Cardiac muscle cell (in vitro differentiated cells and primary cell): ENCODE results near the gene CFAP68. TPM values are rescaled to one million over a fixed set of nuclear protein-coding genes. Genes with fewer than 3 reads are reported as not detected.

Experiments
- DNase-seq, 2 donors: peaks; one replicate each; pipeline versions ENCODE4 v3.0.0 to v3.0.0-alpha.2; 2010 to 2017; ENCODE audit warnings: low read depth in 1 of 2, low spot score in 1 of 2
- H3K27ac ChIP-seq: fragments of 200-600 bp; sonication (generic); 2 replicates; pipeline ENCODE4 v1.5.1; 2016
- H3K27me3 ChIP-seq: fragments of 200-600 bp; sonication (generic); 2 replicates; pipeline ENCODE4 v1.6.0; 2016; ENCODE audit warnings: control low read depth
- H3K36me3 ChIP-seq: fragments of 200-600 bp; sonication (generic); 2 replicates; pipeline ENCODE4 v1.5.1; 2016; ENCODE audit warnings: control low read depth
- H3K4me1 ChIP-seq: fragments of 200-600 bp; sonication (generic); 2 replicates; pipeline ENCODE4 v1.8.1; 2017; ENCODE audit warnings: low read depth, mild to moderate bottlenecking, mixed run types
- H3K4me3 ChIP-seq: fragments of 200-600 bp; sonication (generic); 2 replicates; pipeline ENCODE4 v1.5.1; 2016; ENCODE audit warnings: mild to moderate bottlenecking
- H3K9me3 ChIP-seq: fragments of 200-600 bp; sonication (generic); 2 replicates; pipeline ENCODE4 v1.5.1; 2017; ENCODE audit warnings: low read depth, mild to moderate bottlenecking, control low read depth
- polyA plus RNA-seq: library from polyadenylated mRNA; unstranded; fragments of >200 nt; fragmentation: Nextera tagmentation; extraction: Ambion mirVana; gene quantifications from 2 replicates; pipeline ENCODE4 v1.2.1, GENCODE V29; 2016
- total RNA-seq: library from RNA; depleted of rRNA; stranded (reverse); fragments of >200 nt; gene quantifications from 2 replicates; pipeline ENCODE4 v1.2.3, GENCODE V29; 2016
- TF ChIP-seq, protein P1 (sequence below): IDR thresholded peaks from 2 replicates; pipeline ENCODE4 v1.5.1; 2012; ENCODE audit warnings: low read depth, mild to moderate bottlenecking, low read length

CFAP68 gene
- total and polyA plus RNA-seq, 2 experiments from 2014 or later: 24.5 to 49.6 TPM

DNA sequence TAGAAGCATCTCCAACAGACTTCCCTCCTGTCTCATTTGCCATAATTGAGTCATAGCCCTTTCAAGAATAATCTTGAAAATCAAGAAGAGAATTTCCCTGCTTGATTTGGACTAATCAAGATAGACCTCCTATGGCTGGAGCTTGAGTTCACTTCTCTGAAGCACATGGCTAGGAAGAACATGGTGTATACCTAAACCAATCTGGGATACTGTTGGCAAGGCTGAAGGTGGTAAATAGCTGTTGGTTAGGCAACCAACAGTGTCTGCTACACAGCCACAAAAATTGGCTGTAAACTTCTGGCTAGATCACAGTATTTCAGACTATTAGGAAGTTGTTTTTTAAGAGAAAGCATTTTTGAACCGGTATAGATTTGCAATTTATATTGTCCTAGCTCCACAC, 27.3 kb downstream of the CFAP68 start:
- DNase-seq: no peak
- TF ChIP-seq, protein P1, sequence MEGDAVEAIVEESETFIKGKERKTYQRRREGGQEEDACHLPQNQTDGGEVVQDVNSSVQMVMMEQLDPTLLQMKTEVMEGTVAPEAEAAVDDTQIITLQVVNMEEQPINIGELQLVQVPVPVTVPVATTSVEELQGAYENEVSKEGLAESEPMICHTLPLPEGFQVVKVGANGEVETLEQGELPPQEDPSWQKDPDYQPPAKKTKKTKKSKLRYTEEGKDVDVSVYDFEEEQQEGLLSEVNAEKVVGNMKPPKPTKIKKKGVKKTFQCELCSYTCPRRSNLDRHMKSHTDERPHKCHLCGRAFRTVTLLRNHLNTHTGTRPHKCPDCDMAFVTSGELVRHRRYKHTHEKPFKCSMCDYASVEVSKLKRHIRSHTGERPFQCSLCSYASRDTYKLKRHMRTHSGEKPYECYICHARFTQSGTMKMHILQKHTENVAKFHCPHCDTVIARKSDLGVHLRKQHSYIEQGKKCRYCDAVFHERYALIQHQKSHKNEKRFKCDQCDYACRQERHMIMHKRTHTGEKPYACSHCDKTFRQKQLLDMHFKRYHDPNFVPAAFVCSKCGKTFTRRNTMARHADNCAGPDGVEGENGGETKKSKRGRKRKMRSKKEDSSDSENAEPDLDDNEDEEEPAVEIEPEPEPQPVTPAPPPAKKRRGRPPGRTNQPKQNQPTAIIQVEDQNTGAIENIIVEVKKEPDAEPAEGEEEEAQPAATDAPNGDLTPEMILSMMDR: no peak
- H3K4me3 ChIP-seq: no peak overlapping the region
- no peaks in the 10 kb centered on the region for H3K36me3 ChIP-seq
- no peak overlapping the region for H3K27ac ChIP-seq
- no peaks in the 10 kb centered on the region for H3K9me3 ChIP-seq
- no peaks in the 10 kb centered on the region for H3K27me3 ChIP-seq
- H3K4me1 ChIP-seq: peaks cover 27% of the 10 kb centered on the region

DNA sequence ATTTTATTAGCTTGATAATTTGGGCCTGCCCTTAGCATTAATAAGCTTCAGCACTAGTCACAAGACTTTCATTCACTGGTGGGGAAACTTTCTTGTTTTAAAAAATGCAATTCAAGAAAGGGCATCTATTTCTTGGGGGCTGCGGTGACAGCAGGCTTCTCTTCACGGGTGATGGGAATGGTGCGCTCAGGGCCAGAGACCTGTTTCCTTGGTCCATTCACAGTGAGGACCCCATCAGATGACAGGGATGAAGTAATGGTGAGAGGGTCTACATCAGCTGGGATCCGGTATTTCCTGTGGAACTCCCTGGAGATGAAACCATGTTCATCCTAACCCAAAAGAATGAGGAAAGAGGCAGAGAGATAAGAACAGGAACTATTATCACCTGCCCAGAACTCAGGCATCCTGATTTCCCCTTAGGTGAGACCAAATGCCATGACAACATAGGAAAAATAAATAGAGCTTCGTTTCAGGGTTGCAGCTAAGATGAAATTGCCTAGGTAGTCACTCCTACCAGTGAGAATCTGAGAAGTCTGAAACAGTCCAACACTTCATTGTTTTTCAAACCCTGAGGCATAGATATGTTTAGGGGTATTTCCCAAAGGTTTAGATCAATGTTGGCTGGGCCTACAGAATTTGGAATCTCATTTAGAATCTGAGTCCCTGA, 29.4 kb downstream of the CFAP68 start:
- no peak for DNase-seq
- Histone ChIP-seq H3K4me1 (peaks cover 41% of the 10 kb centered on the region), H3K27ac (no peak overlapping the region), H3K9me3 (no peaks in the 10 kb centered on the region), H3K36me3 (no peaks in the 10 kb centered on the region), H3K27me3 (no peaks in the 10 kb centered on the region), H3K4me3 (no peak overlapping the region)
- TF ChIP-seq, protein P1: no peak

DNA sequence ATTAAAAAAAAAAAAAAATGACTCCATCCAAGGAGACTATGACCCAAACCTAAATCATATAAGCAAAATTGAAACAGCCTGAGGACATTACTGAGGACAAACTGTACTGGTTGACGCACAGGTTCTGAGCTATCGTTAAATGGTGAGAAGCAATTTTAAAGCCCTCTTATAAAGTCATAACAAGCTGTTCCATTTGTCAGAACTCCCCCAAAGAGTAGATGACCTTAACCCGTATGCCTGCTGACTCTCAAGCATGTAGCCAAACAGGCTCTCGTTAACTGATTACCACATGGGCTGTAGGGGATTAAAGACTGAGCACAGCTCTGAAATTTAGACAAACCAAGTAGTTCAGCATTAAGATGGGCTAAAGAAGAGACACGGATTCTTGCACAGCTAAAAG, 30.0 kb downstream of the CFAP68 start:
- no peak for DNase-seq
- H3K27me3 ChIP-seq: no peaks in the 10 kb centered on the region
- H3K9me3 ChIP-seq: no peaks in the 10 kb centered on the region
- no peaks in the 10 kb centered on the region for H3K36me3 ChIP-seq
- H3K4me1 ChIP-seq: peaks cover 41% of the 10 kb centered on the region
- peak overlapping the region; percentile 67 for H3K27ac ChIP-seq
- TF ChIP-seq, protein P1: no peak
- no peak overlapping the region for H3K4me3 ChIP-seq

DNA sequence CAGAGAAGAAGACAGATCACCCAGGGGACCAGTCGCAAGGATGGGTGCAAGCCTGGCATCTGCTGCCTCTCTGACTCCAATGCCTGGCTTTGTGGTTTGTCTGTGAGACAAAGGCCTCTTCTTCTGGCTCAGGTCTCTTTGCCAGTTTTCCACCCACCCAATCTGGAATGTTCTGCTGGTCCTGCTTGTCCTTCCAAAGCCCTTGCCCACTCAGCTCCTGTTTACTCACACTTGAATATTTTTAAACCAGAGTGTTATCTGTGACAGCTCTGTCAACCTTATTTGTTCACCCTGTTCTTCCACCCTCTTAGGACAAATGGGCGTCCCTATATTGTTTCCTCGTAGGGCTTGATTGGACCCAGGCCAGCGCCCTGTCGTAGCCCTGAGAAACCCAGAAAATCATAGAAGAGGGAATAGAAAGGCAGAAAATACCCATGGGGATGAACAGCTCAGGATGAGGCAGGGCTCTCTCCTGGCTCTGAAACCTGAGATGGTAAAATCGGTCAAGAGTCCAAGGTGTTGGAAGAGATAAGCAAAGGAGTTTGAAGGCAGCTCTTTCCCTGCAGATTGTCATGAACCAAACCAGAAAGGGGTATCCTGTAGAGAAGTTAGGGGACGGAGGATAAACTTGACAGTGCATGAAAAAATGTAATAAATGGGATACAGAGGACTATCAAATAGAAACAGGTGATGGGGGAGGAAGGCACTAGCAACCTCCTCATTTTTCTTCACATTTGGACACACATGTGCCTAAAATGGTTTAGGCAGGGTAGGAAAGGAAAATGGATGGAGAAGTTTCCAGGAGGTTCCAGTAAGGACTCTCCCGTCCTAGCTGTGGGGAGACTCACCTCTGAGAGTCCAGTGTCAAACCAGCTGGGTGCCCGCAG, 31.6 kb downstream of the CFAP68 start:
- peak in 1 of 2 donors; percentile 45 for DNase-seq
- H3K36me3 ChIP-seq: no peaks in the 10 kb centered on the region
- H3K4me3 ChIP-seq: no peak overlapping the region
- peaks cover 41% of the 10 kb centered on the region for H3K4me1 ChIP-seq
- TF ChIP-seq, protein P1: no peak
- no peaks in the 10 kb centered on the region for H3K27me3 ChIP-seq
- no peaks in the 10 kb centered on the region for H3K9me3 ChIP-seq
- peak overlapping the region; percentile 80 for H3K27ac ChIP-seq

DNA sequence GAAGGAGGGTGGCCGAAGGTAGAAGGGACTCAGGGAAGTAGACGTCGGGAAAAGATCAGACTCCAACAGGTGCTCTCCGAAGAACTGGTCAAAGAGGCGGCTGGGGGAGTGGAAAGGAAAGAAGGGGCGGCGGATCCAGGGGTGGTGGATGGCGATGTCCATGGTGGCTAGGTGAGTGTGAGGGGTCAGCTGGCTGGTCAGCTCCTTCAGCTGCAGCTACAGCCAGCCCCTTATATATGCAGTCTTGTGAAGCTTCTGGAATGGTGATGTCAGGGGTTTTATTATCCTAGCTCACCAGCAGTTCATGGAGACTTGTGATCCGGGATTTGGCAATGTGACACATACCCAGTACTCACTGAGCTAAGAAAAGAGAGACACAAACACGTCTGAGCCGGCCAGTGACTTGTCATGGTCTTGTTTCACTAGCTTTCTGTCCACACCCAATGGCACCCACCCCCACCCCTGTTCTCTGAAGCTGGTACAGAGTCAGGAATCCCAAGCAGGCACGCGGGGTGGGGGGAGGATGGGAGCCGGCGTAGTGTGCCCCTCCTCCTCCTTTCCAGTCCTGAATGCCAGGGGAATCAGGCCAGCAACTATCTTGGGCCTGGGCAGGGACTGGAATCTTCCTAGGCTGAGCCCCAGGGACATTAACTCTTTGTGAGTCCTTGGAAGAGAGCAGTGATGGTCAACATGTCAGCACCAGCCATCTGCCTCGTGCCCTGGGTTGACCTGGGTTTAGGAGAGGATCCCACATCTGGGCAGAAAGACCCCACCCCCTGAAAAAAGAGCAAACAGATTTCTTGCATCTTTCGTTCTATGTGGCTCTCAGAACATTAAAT, 32.4 kb downstream of the CFAP68 start, which contains the start of gene CRYAB:
CRYAB (minus strand) TSS at position 208 of the 839 bp plus-strand sequence; CDS start at position 162, 46 bp downstream.
- Histone ChIP-seq H3K27me3 (no peaks in the 10 kb centered on the region), H3K9me3 (no peaks in the 10 kb centered on the region), H3K4me3 (no peak within 1 kb of the TSS), H3K27ac (peak within 1 kb of the TSS; percentile 80), H3K4me1 (peaks cover 41% of the 10 kb centered on the region), H3K36me3 (no peaks in the 10 kb centered on the region)
- TF ChIP-seq, protein P1: no peak
- DNase-seq: peak; percentile 66 to 79
